Posterior cingulate gyrus (tissue), 11 donors: ENCODE results near the gene SHMT2.

ENCODE experiments used
- DNase-seq, 10 donors: peaks; one replicate each; pipeline versions ENCODE4 v3.0.0 to v3.0.0-alpha.2; 2020 to 2021; ENCODE audit warnings: mixed read lengths in 3 of 10
- intact Hi-C: fragments of 100-400 bp; cut with DNase I; formaldehyde crosslinking; loops from one replicate; pipeline ENCODE4 v1.15.1; 2023

Gene SHMT2

GRCh38 chr12:57195611-57196371, 33.7 kb upstream of the SHMT2 start:
- intact Hi-C loops, result no loop called here
- DNase-seq, result no peak

DNA sequence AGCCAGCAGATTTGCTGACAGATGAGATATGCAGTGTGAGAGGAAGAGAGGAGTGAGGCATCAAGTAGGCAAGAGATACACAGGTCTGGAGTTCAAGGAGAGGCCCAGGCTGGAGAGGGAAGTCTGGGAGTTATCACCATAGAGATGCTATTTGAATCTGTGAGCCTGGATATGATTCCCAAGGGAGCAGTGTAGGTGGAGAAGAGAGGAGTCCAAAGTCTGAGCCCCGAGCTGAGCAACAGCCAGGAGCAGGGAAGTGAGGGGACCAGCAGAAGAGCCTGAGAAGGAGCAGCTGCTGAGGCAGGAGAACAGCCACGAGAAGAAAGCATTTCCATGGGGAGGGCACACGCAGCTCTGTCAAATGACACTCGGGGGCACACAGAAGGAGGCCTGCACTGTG, 33.1 kb upstream of the SHMT2 start:
- intact Hi-C loops, result no loop called here
- peak in 1 of 10 donors; percentile 84 for DNase-seq

- DNase-seq, result no peak
- intact Hi-C loops, result no loop called here
Measured at GRCh38 chr12:57196956-57197355, 32.6 kb upstream of the SHMT2 start.

- intact Hi-C loops, result no loop called here
- DNase-seq, result no peak
Measured at GRCh38 chr12:57198329-57198728, 31.2 kb upstream of the SHMT2 start.

- intact Hi-C loops, result no loop called here
Measured at GRCh38 chr12:57199191-57199590, 30.3 kb upstream of the SHMT2 start.

GRCh38 chr12:57200497-57200896, 29.0 kb upstream of the SHMT2 start:
- intact Hi-C loops, result no loop called here
- no peak for DNase-seq

More at GRCh38 chr12:57199191-57199590, 30.3 kb upstream of the SHMT2 start:
- DNase-seq, result no peak

DNA sequence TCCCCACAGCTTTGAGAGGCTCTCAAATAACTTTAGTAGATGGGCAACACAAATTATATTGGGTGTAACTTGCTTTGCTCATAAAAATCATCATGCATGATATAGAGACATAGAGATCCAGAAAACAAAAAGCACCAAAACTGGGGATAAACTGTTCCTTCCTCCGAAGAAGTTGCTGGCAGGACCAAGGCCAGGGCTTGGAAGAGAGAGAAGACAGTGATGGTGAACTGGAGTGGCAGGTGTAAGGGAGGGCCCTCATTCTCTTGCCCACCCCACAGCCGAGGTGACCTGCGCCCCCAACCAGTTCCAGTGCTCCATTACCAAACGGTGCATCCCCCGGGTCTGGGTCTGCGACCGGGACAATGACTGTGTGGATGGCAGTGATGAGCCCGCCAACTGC, 28.3 kb upstream of the SHMT2 start:
- intact Hi-C loops, result no loop called here
- no peak for DNase-seq

- no peak for DNase-seq
- intact Hi-C loops, result no loop called here
Measured at GRCh38 chr12:57201631-57202030, 27.9 kb upstream of the SHMT2 start.

DNA sequence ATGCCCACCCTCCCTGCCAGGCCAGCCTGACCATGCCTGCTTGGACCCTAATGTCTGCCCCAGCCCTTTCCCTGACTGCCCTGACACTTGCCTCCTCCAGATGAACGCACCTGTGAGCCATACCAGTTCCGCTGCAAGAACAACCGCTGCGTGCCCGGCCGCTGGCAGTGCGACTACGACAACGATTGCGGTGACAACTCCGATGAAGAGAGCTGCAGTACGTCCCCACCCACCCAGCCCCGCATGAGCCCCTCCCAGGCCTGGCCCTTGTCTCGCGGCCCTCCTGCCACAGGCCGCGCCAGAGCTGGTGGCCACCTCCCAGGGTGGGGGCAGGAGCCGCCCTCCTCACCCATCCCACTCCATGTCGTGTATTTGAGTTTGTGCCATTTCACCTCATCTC, 27.2 kb upstream of the SHMT2 start:
- DNase-seq, result no peak
- intact Hi-C loops, result no loop called here

DNA sequence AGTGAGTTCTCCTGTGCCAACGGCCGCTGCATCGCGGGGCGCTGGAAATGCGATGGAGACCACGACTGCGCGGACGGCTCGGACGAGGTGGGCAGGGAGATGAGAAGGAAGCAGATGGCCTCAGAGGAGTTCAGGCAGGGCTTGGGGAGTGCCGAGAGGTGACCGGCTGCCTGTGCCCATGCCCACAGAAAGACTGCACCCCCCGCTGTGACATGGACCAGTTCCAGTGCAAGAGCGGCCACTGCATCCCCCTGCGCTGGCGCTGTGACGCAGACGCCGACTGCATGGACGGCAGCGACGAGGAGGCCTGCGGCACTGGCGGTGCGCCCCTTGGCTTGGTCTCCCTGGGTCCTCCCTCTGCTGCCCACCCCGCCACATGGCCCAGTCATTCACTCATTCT, 26.3 kb upstream of the SHMT2 start:
- no peak for DNase-seq
- intact Hi-C loops, result no loop called here

- intact Hi-C loops, result no loop called here
- no peak for DNase-seq
Measured at GRCh38 chr12:57203791-57204190, 25.7 kb upstream of the SHMT2 start.

GRCh38 chr12:57204454-57204853, 25.1 kb upstream of the SHMT2 start:
- intact Hi-C loops, result no loop called here
- DNase-seq, result no peak

DNA sequence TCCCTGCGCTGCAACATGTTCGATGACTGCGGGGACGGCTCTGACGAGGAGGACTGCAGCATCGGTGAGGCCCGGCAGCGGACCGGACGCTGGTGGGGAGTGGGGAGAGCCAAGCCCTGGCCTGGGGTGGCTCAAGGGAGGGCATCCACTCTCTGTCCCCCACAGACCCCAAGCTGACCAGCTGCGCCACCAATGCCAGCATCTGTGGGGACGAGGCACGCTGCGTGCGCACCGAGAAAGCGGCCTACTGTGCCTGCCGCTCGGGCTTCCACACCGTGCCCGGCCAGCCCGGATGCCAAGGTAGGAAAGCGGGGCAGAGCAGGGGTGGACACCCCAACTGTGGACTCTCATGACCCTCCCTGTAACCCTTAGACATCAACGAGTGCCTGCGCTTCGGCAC, 24.3 kb upstream of the SHMT2 start:
- DNase-seq, result no peak
- intact Hi-C loops, result no loop called here

GRCh38 chr12:57205931-57206330, 23.6 kb upstream of the SHMT2 start:
- intact Hi-C loops, result no loop called here
- no peak for DNase-seq

- intact Hi-C loops, result no loop called here
Measured at GRCh38 chr12:57207731-57208630, 21.5 kb upstream of the SHMT2 start.

DNA sequence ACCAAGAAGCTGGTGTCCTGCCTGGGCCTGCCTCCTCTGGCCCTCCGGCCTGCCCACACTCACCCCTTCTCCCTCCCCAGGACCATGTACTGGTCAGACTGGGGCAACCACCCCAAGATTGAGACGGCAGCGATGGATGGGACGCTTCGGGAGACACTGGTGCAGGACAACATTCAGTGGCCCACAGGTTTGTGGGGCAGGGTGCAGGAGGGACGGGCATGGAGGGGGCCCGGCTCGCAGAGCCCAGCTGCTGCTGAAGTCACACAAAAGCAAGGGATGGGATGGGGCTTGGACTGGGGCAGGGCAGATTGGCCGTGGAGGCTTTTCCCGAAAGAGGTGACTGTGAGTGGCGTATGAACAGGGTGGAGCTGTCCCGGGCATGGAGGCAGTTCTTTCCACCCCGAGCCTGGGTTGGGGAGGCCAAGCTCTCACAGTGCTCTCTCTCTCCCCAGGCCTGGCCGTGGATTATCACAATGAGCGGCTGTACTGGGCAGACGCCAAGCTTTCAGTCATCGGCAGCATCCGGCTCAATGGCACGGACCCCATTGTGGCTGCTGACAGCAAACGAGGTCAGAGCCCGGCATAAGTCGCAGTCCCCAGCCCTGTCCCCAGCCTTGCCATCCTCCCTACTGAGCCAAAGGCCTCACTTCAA, 20.8 kb upstream of the SHMT2 start:
- peak in 9 of 10 donors; percentile 54 to 95 (median 74) for DNase-seq
- intact Hi-C loops, result no loop called here

More at GRCh38 chr12:57207731-57208630, 21.5 kb upstream of the SHMT2 start:
- no peak for DNase-seq

DNA sequence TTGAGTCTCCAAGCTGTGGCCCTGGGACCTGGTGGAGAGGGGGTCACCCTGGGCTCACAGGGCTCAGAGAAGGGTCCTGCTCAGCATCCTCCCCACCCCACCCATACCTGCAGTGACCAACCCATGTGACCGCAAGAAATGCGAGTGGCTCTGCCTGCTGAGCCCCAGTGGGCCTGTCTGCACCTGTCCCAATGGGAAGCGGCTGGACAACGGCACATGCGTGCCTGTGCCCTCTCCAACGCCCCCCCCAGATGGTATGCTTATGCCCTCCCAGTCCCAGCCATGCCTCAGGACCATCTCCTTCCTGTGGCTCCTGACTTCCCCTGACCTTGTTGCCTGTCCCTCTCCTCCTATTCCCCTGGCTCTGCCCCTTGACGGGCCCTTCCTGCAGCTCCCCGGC, 19.6 kb upstream of the SHMT2 start:
- intact Hi-C loops, result no loop called here
- DNase-seq, result no peak

DNA sequence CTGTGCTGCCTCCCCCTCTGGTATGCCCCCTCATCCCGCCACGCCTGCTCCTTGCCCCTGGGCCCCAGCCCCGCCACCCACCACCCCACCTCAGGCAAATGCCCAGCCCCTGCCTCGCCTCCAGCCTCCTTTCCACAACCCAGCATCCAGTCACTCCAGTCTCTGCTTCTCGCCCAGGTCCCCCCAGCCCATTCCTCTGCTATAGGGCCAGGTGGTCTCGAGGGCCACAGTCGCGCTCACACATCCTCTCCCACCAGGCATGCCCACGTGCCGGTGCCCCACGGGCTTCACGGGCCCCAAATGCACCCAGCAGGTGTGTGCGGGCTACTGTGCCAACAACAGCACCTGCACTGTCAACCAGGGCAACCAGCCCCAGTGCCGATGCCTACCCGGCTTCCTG, 19.1 kb upstream of the SHMT2 start:
- intact Hi-C loops, result no loop called here
- no peak for DNase-seq

DNA sequence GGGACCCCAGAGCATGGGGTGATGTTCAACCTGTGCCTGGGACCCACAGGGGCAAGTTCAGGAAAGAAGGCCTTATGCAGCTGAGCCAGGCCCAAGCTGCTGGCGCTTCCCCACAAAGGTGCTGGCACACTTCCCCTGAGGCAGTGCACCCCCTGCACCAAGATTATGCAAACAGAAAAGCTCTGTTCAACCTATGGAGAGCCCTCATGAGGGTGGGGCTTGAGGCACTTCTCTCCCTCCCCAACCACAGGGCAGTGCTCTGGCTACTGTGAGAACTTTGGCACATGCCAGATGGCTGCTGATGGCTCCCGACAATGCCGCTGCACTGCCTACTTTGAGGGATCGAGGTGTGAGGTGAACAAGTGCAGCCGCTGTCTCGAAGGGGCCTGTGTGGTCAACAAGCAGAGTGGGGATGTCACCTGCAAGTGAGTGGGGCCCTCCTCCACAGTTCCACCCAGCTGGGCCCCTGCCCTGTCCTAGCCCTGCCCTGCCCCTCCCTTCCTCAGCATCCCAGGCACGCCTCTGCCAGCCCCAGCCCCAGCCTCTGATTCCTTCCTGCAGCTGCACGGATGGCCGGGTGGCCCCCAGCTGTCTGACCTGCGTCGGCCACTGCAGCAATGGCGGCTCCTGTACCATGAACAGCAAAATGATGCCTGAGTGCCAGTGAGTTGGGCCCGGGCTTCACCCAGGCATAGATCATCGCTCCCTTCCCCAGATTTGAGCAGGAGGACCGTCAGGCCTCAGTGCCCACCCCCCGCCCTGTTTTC, 18.4 kb upstream of the SHMT2 start:
- intact Hi-C loops, result no loop called here
- no peak for DNase-seq
